Islet of Langerhans (tissue), 1 donor: ENCODE results near the gene GABRA5.
"Not testable (repeated sequence)": the region's sequence is repeated elsewhere in the genome, so short reads cannot be mapped to it uniquely, and the experiment has no call there.

Experiments used
- FAIRE-seq: peaks from one replicate; lab custom pipeline; 2011; peaks lifted over from hg19 to GRCh38; lab: Jason Lieb, UNC

GABRA5 gene

DNA sequence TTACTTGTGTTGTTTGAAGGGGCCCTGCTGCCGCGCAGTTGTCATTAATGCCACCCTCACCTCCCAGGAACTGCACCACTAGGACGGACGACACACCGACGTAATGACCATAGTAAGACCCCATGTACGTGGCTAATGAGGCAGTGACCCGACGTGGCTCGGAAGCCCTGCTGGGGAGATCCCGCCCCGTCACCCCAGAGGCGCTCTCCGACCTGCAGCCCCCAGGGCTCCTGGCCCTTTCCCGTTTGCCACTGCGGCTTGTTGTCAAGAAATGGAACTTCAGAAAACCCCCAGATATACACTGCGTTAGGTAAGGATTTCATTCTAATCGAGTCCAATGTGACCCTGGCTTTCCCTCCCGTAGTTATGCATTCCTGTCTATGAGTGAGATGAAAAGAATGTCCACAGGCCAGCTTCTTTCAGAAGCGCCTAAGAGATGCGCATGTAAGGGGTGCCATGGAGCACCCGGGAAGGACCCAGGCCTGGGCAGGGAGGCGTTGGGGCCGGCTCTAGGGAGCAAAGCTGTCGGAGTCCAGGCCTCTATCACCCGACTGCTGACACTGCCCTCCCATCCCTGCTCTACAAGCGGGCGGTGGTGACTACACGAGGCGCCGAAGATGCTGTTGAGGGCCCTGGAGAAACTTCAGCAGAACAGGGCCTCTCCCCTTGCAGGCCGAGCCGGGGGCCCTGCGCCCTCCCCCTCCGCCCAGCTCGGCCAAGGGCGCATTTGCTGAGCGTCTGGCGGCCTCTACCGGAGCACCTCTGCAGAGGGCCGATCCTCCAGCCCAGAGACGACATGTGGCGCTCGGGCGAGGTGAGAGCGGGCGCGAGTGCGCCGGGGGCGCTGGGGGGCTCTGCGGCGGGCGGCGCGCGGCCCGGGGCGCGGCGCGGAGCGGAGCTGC lies at the start of gene GABRA5:
Gene GABRA5 (plus strand): TSS at position 765 of the 902 bp plus-strand sequence. CDS start 2,187 bp downstream, outside the sequence.
- no peak for FAIRE-seq

- FAIRE-seq: not testable (repeated sequence)
These were observed 35.7 kb upstream of the GABRA5 start for GRCh38 chr15:26831191-26831590.

DNA sequence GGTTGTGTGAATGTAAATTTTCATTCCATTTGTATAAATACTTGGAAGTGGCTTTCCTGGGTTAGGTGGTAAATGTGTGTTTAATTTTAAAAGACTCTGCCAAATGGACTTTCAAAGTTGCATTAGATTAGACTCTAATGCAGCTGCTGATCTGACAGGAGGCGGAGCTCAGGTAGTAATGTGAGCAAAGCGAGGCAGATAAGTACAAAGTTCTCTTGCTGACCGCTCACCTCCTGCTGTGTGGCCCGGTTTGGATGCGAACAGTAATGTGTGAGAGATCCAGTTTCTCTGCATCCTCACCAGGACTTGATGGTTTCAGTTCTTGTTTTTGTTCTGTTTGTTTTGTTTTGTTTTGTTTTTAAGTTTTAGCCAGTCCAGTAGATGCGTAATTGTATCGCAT lies 34.9 kb upstream of the GABRA5 start:
- FAIRE-seq: no peak

GRCh38 chr15:26838742-26839460 lies 28.0 kb upstream of the GABRA5 start:
- no peak for FAIRE-seq

DNA sequence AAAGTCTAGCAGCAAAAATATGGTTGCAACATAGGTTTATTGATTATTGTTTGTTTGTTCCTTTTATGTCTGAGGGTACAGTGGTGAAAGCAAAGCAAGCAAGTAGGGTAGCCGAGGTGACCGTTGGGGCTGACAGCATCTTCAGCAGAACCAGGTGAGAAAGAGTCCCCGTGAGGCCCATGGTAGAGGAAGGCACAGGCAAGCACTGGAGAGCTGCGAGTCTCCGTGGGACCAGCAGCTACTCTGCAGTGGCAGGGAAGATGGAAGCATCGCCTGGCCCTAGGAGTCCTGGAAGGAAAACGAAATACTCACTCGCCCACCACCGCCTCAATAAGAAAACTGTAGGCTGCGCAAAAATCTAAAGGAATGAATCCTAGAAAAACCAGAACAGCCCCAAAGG lies 25.3 kb upstream of the GABRA5 start:
- FAIRE-seq: no peak

- no peak for FAIRE-seq
These were observed 24.9 kb upstream of the GABRA5 start for GRCh38 chr15:26841941-26842340.

DNA sequence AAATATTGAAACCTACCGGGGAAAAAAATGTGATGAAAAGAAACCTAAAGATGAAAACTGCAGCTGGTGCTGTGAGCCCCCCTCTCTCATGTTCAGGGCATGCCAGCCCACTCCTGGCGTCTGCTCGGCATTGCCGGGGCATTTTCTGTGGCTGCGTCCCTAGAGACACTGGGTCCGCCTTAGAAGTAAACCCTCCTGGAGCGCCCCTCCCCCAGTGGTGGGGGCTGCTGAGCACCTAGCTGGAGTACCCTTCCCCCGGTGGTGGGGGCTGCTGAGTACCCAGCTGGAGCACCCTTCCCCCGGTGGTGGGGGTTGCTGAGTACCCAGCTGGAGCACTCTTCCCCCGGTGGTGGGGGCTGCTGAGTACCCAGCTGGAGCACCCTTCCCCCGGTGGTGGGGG lies 24.5 kb upstream of the GABRA5 start:
- FAIRE-seq: no peak

DNA sequence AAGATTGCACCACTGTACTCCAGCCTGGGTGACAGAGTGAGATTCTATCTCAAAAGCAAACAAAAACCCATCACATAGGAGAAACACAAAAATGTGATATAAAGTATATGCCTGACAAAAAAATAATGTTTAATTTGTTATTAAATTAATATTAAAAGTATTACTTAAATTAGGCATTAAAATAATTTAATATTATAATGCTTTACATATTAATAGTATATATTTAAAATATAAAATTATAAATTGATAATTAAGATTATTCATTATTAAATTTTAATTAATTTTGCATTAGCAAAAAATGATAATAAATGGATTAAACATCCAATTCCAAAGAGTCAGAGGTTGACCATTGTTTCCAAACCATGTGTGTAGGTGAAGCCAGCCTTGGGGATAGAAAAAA lies 22.0 kb upstream of the GABRA5 start:
- FAIRE-seq: no peak

DNA sequence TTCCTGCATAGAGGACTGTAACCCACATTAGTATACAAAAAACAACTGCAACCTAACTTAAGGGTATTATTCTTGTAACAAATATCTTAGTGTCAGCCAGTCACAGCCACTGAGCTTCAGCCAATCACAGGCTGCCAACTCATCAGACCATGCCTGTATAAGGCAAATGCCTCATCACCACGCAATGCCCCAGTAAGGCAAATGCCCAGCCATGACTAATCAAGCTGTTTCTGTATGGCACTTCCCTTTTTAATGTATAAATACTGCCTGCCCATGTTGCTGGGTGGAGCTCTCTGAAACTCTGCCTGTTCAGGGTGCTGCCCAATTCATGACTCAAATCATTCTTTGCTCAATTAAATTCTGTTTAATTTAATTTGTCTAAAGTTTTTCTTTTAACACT lies 18.4 kb upstream of the GABRA5 start:
- no peak for FAIRE-seq

DNA sequence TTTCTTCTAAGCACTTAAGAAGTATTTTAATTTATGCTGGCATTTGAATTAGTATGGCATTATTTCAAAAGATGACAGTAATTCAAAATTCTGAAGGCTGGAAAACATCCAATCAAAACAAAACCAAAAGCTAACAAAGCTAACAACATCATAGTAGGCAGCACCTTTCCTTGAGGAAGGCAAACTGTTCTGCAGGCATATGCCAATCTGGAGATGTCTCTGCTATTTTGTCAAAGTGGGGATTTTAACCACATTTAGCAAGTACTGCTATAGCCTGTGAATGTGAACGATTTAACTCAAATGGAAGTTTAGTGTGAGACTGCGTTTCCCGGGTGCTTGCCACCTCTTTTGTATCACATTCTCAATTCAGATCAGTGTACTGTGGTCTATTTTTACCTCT lies 16.7 kb upstream of the GABRA5 start:
- FAIRE-seq: no peak

- FAIRE-seq: no peak
These were observed 13.9 kb upstream of the GABRA5 start for GRCh38 chr15:26852980-26853379.

DNA sequence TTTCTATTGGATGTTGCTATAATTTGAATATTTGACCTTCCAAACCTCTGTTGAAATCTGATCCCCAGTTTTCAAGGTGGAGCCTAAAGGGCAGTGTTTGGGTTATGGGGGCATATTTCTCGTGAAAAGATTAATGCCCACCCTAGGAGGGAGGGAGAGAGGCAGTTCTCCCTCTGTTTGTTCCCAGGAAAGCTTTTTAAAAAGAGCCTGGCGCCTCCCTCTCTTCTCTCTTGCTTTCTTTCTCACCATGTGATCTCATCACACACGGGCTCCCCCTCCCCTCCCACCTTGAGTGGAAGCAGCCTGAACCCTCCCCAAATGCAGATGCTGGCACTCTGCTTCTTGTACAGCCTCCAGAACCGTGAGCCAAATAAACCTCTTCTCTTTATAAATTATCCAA lies 12.4 kb upstream of the GABRA5 start:
- FAIRE-seq: no peak

GRCh38 chr15:26864664-26865191 lies 2.1 kb upstream of the GABRA5 start:
- peak; percentile 94 for FAIRE-seq

GRCh38 chr15:26867200-26868007 lies 542 bp downstream of the GABRA5 start:
- no peak for FAIRE-seq

DNA sequence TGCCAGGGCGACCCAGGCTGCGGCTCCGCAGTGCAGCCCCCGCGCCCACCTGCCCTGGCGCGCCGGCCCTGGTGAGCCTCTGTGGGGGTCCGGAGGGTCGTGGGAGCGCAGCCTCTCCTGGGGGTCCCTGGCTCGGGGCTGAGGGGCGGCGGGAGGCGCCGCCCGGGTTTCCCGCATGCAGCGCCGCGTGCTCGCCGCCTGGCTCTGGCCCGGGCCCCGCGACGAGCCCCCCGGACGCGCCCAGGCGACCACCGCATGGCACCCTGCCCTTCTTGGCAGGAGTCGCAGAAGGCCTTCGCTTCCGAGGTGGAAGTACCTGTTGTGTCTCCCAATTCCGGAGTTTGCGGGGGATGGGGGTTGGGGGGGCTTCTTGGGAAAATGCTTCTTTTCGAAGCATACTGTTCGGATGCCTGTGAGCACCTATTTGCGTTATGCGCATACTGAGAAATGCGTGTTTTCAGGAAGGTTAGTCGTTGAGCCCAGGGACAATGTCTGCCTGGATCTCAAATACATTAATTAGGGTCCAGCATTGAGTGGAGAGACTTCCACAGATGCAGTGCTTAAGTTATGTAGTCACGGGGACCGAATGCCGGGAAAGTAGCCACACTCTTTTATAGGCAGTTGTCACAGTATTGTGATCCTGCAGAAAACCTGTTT lies 1.3 kb downstream of the GABRA5 start:
- FAIRE-seq: no peak

DNA sequence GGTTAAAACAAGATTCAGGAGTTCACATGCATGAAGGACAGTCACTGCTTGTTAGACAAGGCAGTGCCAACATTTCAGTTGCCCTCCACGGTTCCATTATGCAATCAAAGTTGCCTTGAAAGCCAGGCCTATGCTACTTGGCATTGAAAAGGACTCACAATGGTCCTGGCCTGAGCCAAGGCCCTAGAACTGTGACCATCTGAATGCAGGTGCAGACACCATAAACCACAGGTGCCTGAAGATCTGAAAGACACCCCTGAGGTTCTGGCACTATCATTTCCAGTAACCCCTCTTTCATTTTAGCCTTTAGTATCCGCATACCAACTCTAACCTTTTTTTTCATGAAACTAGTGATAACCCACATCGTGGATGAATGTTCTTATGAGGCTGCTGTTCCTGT lies 2.8 kb downstream of the GABRA5 start:
- FAIRE-seq: no peak

DNA sequence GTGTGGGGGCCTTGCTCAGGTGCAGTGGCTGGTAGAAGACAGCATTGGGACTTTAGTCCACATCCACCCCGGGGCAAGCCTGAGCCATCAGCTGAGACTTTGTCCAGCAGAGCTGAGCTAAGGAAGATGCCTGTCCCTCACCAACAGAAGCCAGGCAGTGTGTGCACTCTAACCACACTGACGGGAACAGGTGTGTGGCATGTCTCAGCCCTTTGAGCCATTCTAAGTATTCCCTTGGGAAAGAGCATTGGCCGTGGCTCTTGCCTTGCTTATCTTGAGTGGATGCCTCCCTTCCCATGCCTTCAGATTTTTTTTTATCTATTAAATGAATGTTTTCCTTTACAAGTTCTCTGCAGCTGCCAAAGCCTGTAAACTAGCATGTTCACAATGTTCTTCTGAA lies 3.5 kb downstream of the GABRA5 start:
- FAIRE-seq: no peak

DNA sequence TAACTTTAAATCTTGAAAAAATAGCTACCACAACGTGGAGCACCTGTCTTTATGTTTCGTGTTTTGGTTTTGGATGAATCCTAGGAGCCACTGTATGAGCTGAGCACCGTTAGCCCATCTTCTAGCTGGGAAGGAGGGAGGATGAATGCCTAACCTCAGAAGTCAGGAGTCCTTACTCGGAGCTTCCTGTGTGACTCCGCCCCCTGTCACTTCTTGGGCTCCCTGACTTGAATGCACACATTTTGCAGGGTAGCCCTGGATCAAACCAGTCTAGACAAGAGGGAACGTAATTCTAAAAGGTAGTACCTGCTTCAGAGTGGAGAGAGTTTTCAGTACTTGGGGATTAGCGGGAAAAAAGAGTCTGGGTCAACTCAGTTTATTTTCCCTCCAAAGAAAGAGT lies 5.3 kb downstream of the GABRA5 start:
- no peak for FAIRE-seq

- no peak for FAIRE-seq
These were observed 7.0 kb downstream of the GABRA5 start for GRCh38 chr15:26873846-26874245.

- no peak for FAIRE-seq
These were observed 8.1 kb downstream of the GABRA5 start for GRCh38 chr15:26874774-26875475.

- FAIRE-seq: no peak
These were observed 8.6 kb downstream of the GABRA5 start for GRCh38 chr15:26875476-26875850.
